Testis (tissue), 3 donors: ENCODE data around the gene PMEL. TPM values are rescaled to one million over a fixed set of nuclear protein-coding genes. Genes with fewer than 3 reads are reported as not detected.
A peak's percentile ranks its signal among the peaks of the same experiment; 100 is the strongest.
"Not testable (repeated sequence)": the region's sequence is repeated elsewhere in the genome, so short reads cannot be mapped to it uniquely, and the experiment has no call there.

Experiments
- DNase-seq: peaks from one replicate; pipeline ENCODE4 v3.0.0-alpha.2; 2019
- H3K27ac ChIP-seq, 2 donors: fragments of 200-600 bp; sonication (generic); one replicate each; pipeline ENCODE4 v1.5.1; 2019
- H3K27me3 ChIP-seq: fragments of 200-600 bp; sonication (generic); one replicate; pipeline ENCODE4 v1.5.1; 2019
- H3K36me3 ChIP-seq: fragments of 200-600 bp; sonication (generic); one replicate; pipeline ENCODE4 v1.5.1; 2017; ENCODE audit warnings: low read depth; ENCODE audit errors: missing control alignments
- H3K4me1 ChIP-seq: fragments of 200-600 bp; sonication (generic); one replicate; pipeline ENCODE4 v1.5.1; 2019
- H3K4me3 ChIP-seq, 2 donors: fragments of 200-600 bp; sonication (generic); one replicate each; pipeline ENCODE4 v1.5.1; 2017 to 2019
- H3K9me3 ChIP-seq: fragments of 200-600 bp; sonication (generic); one replicate; pipeline ENCODE4 v1.5.1; 2017
- CTCF ChIP-seq, 3 experiments: fragments of 450-650 bp in 2 of 3; fragments of 200-600 bp in 1 of 3; sonication (generic) in 1 of 3; IDR thresholded peaks; one replicate each; pipeline ENCODE4 v1.5.1; 2016 to 2019; ENCODE audit warnings: antibody characterized with exemption in 3 of 3, mild to moderate bottlenecking in 2 of 3, moderate library complexity in 1 of 3
- POLR2A ChIP-seq: fragments of 450-650 bp; IDR thresholded peaks from one replicate; pipeline ENCODE4 v1.6.1; 2017; ENCODE audit warnings: antibody characterized with exemption, mild to moderate bottlenecking, moderate library complexity
- WGBS, 2 donors: methylation state at CpG; one replicate each; pipeline ENCODE4 v1.1.5; 2018; 5-methylcytosine and 5-hydroxymethylcytosine counted together
- intact Hi-C: fragments of 100-400 bp; cut with DNase I; formaldehyde crosslinking; loops from one replicate; pipeline ENCODE4 v1.15.1; 2023; ENCODE audit warnings: low total_unique reads
- polyA plus RNA-seq: library from polyadenylated mRNA; stranded (reverse); fragments of 350-450 nt; fragmentation: Illumina TruSeq; extraction: RNeasy Lipid Tissue Mini Kit (QIAGEN cat#74804); gene quantifications from one replicate; pipeline ENCODE4 v1.2.3, GENCODE V29; 2014; ENCODE audit warnings: low read depth, low replicate concordance; ENCODE audit not compliant: insufficient read depth
- total RNA-seq, 2 donors: library from RNA; depleted of rRNA; stranded (reverse); fragments of >200 nt; gene quantifications; one replicate each; pipeline ENCODE4 v1.2.3, GENCODE V29; 2016

Gene PMEL
- total and polyA plus RNA-seq, 3 donors from 2014 or later, result 8.2 to 11.1 (median 8.9) TPM

GRCh38 chr12:56010111-56010570, 44.3 kb upstream of the PMEL start:
- Histone ChIP-seq H3K4me1 (peaks cover 3% of the 10 kb centered on the region), H3K4me3 (no peak overlapping the region), H3K36me3 (no peaks in the 10 kb centered on the region), H3K27me3 (no peaks in the 10 kb centered on the region), H3K9me3 (no peaks in the 10 kb centered on the region), H3K27ac (no peak overlapping the region)
- intact Hi-C loops, result no loop called here
- DNase-seq, result no peak
- TF ChIP-seq CTCF (IDR thresholded peaks at IDR 0.05) (no peak), POLR2A (no peak)
- WGBS, 2 donors, result 72 to 79% methylated on average over 2 of the region's 2 CpGs

- peak; percentile 76 for DNase-seq
- no peaks in the 10 kb centered on the region for H3K9me3 ChIP-seq
- 1 to 2% methylated on average over 29 to 30 of the region's 44 CpGs for WGBS, 2 donors
Measured at GRCh38 chr12:56007564-56008559, 42.0 kb upstream of the PMEL start.

GRCh38 chr12:56004211-56004610, 38.4 kb upstream of the PMEL start:
- H3K4me3 ChIP-seq, result no peak overlapping the region
- H3K27ac ChIP-seq, result no peak overlapping the region
- intact Hi-C loops, result no loop called here
- no peaks in the 10 kb centered on the region for H3K9me3 ChIP-seq
- TF ChIP-seq POLR2A (no peak), CTCF (IDR thresholded peaks at IDR 0.05) (no peak)
- WGBS, 2 donors, result 94 to 100% methylated on average over 1 to 10 of the region's 10 CpGs
- H3K27me3 ChIP-seq, result no peaks in the 10 kb centered on the region
- DNase-seq, result no peak
- H3K4me1 ChIP-seq, result peaks cover 3% of the 10 kb centered on the region
- H3K36me3 ChIP-seq, result no peaks in the 10 kb centered on the region

More at GRCh38 chr12:56007564-56008559, 42.0 kb upstream of the PMEL start:
- H3K27ac ChIP-seq, result peak overlapping the region; percentile 96 to 98
- H3K4me3 ChIP-seq, result peak overlapping the region; percentile 96 to 99
- peaks cover 3% of the 10 kb centered on the region for H3K4me1 ChIP-seq
- intact Hi-C loops, result no loop called here
- no peaks in the 10 kb centered on the region for H3K27me3 ChIP-seq
- no peak for TF ChIP-seq POLR2A
- no peak for TF ChIP-seq CTCF (IDR thresholded peaks at IDR 0.05)
- H3K36me3 ChIP-seq, result no peaks in the 10 kb centered on the region

GRCh38 chr12:56003376-56003775, 37.5 kb upstream of the PMEL start:
- H3K36me3 ChIP-seq, intact Hi-C loops, DNase-seq, H3K4me1 ChIP-seq, H3K4me3 ChIP-seq, H3K9me3 ChIP-seq, H3K27ac ChIP-seq, H3K27me3 ChIP-seq: not testable (repeated sequence)
- 73 to 97% methylated on average over 4 to 5 of the region's 5 CpGs for WGBS, 2 donors

GRCh38 chr12:56001487-56002100, 35.8 kb upstream of the PMEL start:
- H3K4me3 ChIP-seq, result no peak overlapping the region
- intact Hi-C loops, result no loop called here
- no peaks in the 10 kb centered on the region for H3K27me3 ChIP-seq
- DNase-seq, result no peak
- WGBS, 2 donors, result 80 to 89% methylated on average over 7 of the region's 7 CpGs
- TF ChIP-seq POLR2A, result no peak
- no peak for TF ChIP-seq CTCF (IDR thresholded peaks at IDR 0.05)
- no peak overlapping the region for H3K27ac ChIP-seq
- no peaks in the 10 kb centered on the region for H3K36me3 ChIP-seq
- H3K9me3 ChIP-seq, result no peaks in the 10 kb centered on the region
- peaks cover 7% of the 10 kb centered on the region for H3K4me1 ChIP-seq

GRCh38 chr12:55999999-56000540, 34.2 kb upstream of the PMEL start:
- H3K27me3 ChIP-seq, DNase-seq, H3K36me3 ChIP-seq, H3K27ac ChIP-seq, intact Hi-C loops, H3K9me3 ChIP-seq: not testable (repeated sequence)
- Histone ChIP-seq H3K4me1 (peaks cover 13% of the 10 kb centered on the region), H3K4me3 (peak overlapping the region; percentile 0 to 45)
- 81 to 86% methylated on average over 11 to 33 of the region's 33 CpGs for WGBS, 2 donors

- H3K4me1 ChIP-seq, result peaks cover 13% of the 10 kb centered on the region
- H3K27me3 ChIP-seq, H3K9me3 ChIP-seq, DNase-seq, H3K36me3 ChIP-seq, H3K4me3 ChIP-seq, H3K27ac ChIP-seq, intact Hi-C loops: not testable (repeated sequence)
- WGBS, 2 donors, result 61 to 74% methylated on average over 6 of the region's 6 CpGs
Measured at GRCh38 chr12:55999522-55999921, 33.7 kb upstream of the PMEL start.
